HCT116 (cell line): Measurements from ENCODE around the gene JCAD. TPM values are rescaled to one million over a fixed set of nuclear protein-coding genes. Genes with fewer than 3 reads are reported as not detected.

Source experiments
- ATAC-seq: fragments of 200-7000 bp; cut with Tn5 transposase; 2 replicates; pipeline ENCODE4 v1.9.1; 2020; ENCODE audit warnings: mild to moderate bottlenecking, moderate library complexity
- BruUV-seq: library from RNA; stranded (reverse); fragments of 400-500 nt; replicated peaks from 2 replicates; lab custom pipeline; 2021; lab: Mats Ljungman, UMichigan
- CTCF ChIA-PET: fragments of 300-600 bp; sonication (Branson Sonifier 250); formaldehyde crosslinking; loops from one replicate; lab custom pipeline; 2021; ENCODE audit warnings: antibody characterized with exemption; lab: Charles Lee
- POLR2A ChIA-PET: fragments of 300-600, 350-600 bp; sonication (Branson Sonifier 250); formaldehyde crosslinking; loops from one replicate; lab custom pipeline; 2021; ENCODE audit warnings: antibody characterized with exemption; lab: Charles Lee
- RAD21 ChIA-PET, 2 experiments: fragments of 300-600 bp; sonication (Branson Sonifier 250); formaldehyde crosslinking; loops; one replicate each; lab custom pipeline; 2023; ENCODE audit warnings: low total read pairs in 2 of 2; ENCODE audit not compliant: uncharacterized antibody in 2 of 2, unreplicated experiment in 2 of 2, low non-redundant PET in 1 of 2; lab: Charles Lee
- DNase-seq: peaks from one replicate; pipeline ENCODE4 v3.0.0-alpha.2; 2010; ENCODE audit warnings: low read depth, low spot score
- H2AFZ ChIP-seq: fragments of 200-600 bp; shearing (Covaris generic), sonication (generic); 2 replicates; pipeline ENCODE4 v1.6.1; 2017; ENCODE audit warnings: low read depth, mixed run types, mixed read lengths, antibody characterized with exemption, low read length; ENCODE audit not compliant: poor library complexity, severe bottlenecking
- H3K27ac ChIP-seq: 2 replicates; pipeline ENCODE4 v1.5.1; 2012; ENCODE audit warnings: low read depth, low read length
- H3K27me3 ChIP-seq: fragments of 200-600 bp; sonication (generic); 2 replicates; pipeline ENCODE4 v1.6.1; 2016; ENCODE audit warnings: mixed run types, low read length, mixed read lengths; ENCODE audit not compliant: insufficient read depth
- H3K36me3 ChIP-seq, 2 experiments: fragments of 200-500 bp in 1 of 2; fragments of 200-600 bp in 1 of 2; sonication (Bioruptor generic) in 1 of 2; sonication (generic) in 1 of 2; 2 replicates each; pipeline versions ENCODE4 v1.5.1 to v1.6.1; 2014 to 2016; ENCODE audit warnings: low read length in 2 of 2, inconsistent platforms in 1 of 2, mixed read lengths in 1 of 2, mixed run types in 1 of 2; ENCODE audit not compliant: insufficient read depth in 2 of 2, control insufficient read depth in 1 of 2
- H3K4me1 ChIP-seq, 2 experiments: fragments of 200-600 bp in 1 of 2; sonication (generic) in 1 of 2; 2 replicates each; pipeline versions ENCODE4 v1.5.1 to v1.6.1; 2012 to 2017; ENCODE audit warnings: low read length in 2 of 2, inconsistent platforms in 1 of 2, mild to moderate bottlenecking in 1 of 2, mixed read lengths in 1 of 2, mixed run types in 1 of 2, moderate library complexity in 1 of 2; ENCODE audit not compliant: insufficient read depth in 2 of 2, control insufficient read depth in 1 of 2
- H3K4me2 ChIP-seq: fragments of 200-600 bp; sonication (generic); 2 replicates; pipeline ENCODE4 v1.6.1; 2017; ENCODE audit warnings: mixed run types, low read length, mixed read lengths
- H3K4me3 ChIP-seq, 2 experiments: fragments of 200-600 bp in 1 of 2; sonication (generic) in 1 of 2; replicated peaks in 1 of 2; 2 replicates each; pipeline ENCODE4 v1.5.1; 2011 to 2016; ENCODE audit warnings: low read length in 2 of 2, control low read depth in 1 of 2, low read depth in 1 of 2, mild to moderate bottlenecking in 1 of 2, mixed read lengths in 1 of 2, mixed run types in 1 of 2
- H3K79me2 ChIP-seq: fragments of 200-600 bp; sonication (generic); 2 replicates; pipeline ENCODE4 v1.6.1; 2017; ENCODE audit warnings: mild to moderate bottlenecking, mixed run types, low read length, moderate library complexity, mixed read lengths; ENCODE audit not compliant: insufficient read depth
- H3K9ac ChIP-seq: fragments of 200-600 bp; sonication (generic); 2 replicates; pipeline ENCODE4 v1.6.1; 2016; ENCODE audit warnings: low read length, mixed read lengths
- H3K9me2 ChIP-seq: fragments of 200-600 bp; sonication (generic), shearing (Covaris generic); 2 replicates; pipeline ENCODE4 v1.6.1; 2017; ENCODE audit warnings: mixed run types, mild to moderate bottlenecking, moderate library complexity; ENCODE audit not compliant: insufficient read depth
- H3K9me3 ChIP-seq, 2 experiments: fragments of 200-500 bp in 1 of 2; fragments of 200-600 bp in 1 of 2; sonication (Bioruptor generic) in 1 of 2; sonication (generic) in 1 of 2; 2 replicates each; pipeline ENCODE4 v1.6.1; 2014 to 2017; ENCODE audit warnings: low read length in 2 of 2, mixed read lengths in 2 of 2, inconsistent platforms in 1 of 2, low read depth in 1 of 2, mild to moderate bottlenecking in 1 of 2, mixed run types in 1 of 2, moderate library complexity in 1 of 2; ENCODE audit not compliant: control insufficient read depth in 1 of 2, insufficient read depth in 1 of 2
- H4K20me1 ChIP-seq: fragments of 200-600 bp; sonication (generic), shearing (Covaris generic); 2 replicates; pipeline ENCODE4 v1.6.1; 2017; ENCODE audit warnings: mixed run types, mild to moderate bottlenecking, moderate library complexity; ENCODE audit not compliant: insufficient read depth
- CBX3 ChIP-seq: IDR thresholded peaks from 2 replicates; pipeline ENCODE4 v1.6.1; 2012; ENCODE audit warnings: low read depth
- CEBPB ChIP-seq: IDR thresholded peaks from 2 replicates; pipeline ENCODE4 v1.6.1; 2012; ENCODE audit warnings: low read depth
- ELF1 ChIP-seq: IDR thresholded peaks from 2 replicates; pipeline ENCODE4 v1.6.1; 2012; ENCODE audit warnings: low read depth, borderline replicate concordance
- EZH2 ChIP-seq: fragments of 200-600 bp; sonication (generic); IDR thresholded peaks from 2 replicates; pipeline ENCODE4 v1.6.1; 2017; ENCODE audit warnings: antibody characterized with exemption, mixed run types
- EZH2phosphoT487 ChIP-seq: fragments of 200-600 bp; IDR thresholded peaks from 2 replicates; pipeline ENCODE4 v1.6.1; 2018; ENCODE audit warnings: antibody characterized with exemption, borderline replicate concordance
- FOSL1 ChIP-seq: IDR thresholded peaks from 2 replicates; pipeline ENCODE4 v1.6.1; 2012; ENCODE audit warnings: low read depth
- JUND ChIP-seq: IDR thresholded peaks from 2 replicates; pipeline ENCODE4 v1.6.1; 2012
- POLR2A ChIP-seq: IDR thresholded peaks from 2 replicates; pipeline ENCODE4 v1.7.0; 2011; ENCODE audit warnings: borderline replicate concordance; ENCODE audit not compliant: insufficient read depth, insufficient read length; ENCODE audit errors: extremely low read depth
- SIN3A ChIP-seq: IDR thresholded peaks from 2 replicates; pipeline ENCODE4 v1.6.1; 2012; ENCODE audit warnings: low read depth
- SP1 ChIP-seq: IDR thresholded peaks from 2 replicates; pipeline ENCODE4 v1.6.1; 2012; ENCODE audit warnings: low read depth
- SRF ChIP-seq: IDR thresholded peaks from 2 replicates; pipeline ENCODE4 v1.6.1; 2012; ENCODE audit warnings: low read depth
- ZFX ChIP-seq: fragments of 450-650 bp; IDR thresholded peaks from 2 replicates; pipeline ENCODE4 v1.6.1; 2017
- intact Hi-C: fragments of 100-400 bp; cut with micrococcal nuclease; formaldehyde crosslinking; loops from 2 replicates; pipeline ENCODE4 v1.10.0; 2022
- total RNA-seq: library from RNA; stranded (reverse); gene quantifications from one replicate; pipeline ENCODE4 v1.2.1, GENCODE V29; 2021; ENCODE audit not compliant: unreplicated experiment
- TF ChIP-seq, protein P1 (sequence below): IDR thresholded peaks from 2 replicates; pipeline ENCODE4 v1.6.1; 2012
- TF ChIP-seq, protein P2 (sequence below), 3 experiments: fragments of 200-600 bp in 1 of 3; sonication (generic) in 1 of 3; IDR thresholded peaks in 2 of 3; conservative IDR thresholded peaks in 1 of 3; 2 replicates each; pipeline ENCODE4 v1.5.1; 2012 to 2017; ENCODE audit warnings: low read depth in 2 of 3, low read length in 2 of 3, antibody characterized with exemption in 1 of 3, borderline replicate concordance in 1 of 3, control low read depth in 1 of 3, mild to moderate bottlenecking in 1 of 3, mixed read lengths in 1 of 3, mixed run types in 1 of 3, moderate library complexity in 1 of 3; ENCODE audit not compliant: insufficient read depth in 1 of 3
- TF ChIP-seq, protein P3 (sequence below): IDR thresholded peaks from 2 replicates; pipeline ENCODE4 v1.6.1; 2012; ENCODE audit warnings: low read depth

The JCAD gene
- total RNA-seq, 1 experiment from 2014 or later = 17.5 TPM

DNA sequence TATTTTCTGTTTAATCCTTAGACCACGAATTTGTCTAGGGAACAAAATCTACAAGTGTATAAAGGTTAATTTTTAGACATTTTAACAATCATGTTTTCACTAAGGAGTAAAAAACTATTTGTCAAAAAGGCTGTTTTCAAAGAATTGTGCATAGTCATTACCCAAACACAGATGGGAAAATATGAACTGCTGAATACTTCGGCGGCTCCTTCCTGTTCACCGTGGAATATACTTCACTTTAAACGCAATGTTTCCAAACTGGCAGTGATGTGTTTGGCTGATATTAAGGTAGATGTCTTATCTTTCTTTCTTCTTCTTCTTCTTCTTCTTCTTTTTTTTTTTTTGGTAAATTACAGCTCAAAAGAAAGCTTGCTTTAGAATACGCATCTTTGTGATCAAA, 41.4 kb downstream of the JCAD start:
- DNase-seq = no peak
- intact Hi-C loops = no loop called here
- H4K20me1 ChIP-seq = no peaks in the 10 kb centered on the region
- no peak for TF ChIP-seq POLR2A
- TF ChIP-seq, protein P1, sequence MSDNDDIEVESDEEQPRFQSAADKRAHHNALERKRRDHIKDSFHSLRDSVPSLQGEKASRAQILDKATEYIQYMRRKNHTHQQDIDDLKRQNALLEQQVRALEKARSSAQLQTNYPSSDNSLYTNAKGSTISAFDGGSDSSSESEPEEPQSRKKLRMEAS = no peak
- no peak for TF ChIP-seq JUND
- TF ChIP-seq ELF1 = no peak
- TF ChIP-seq, protein P2, sequence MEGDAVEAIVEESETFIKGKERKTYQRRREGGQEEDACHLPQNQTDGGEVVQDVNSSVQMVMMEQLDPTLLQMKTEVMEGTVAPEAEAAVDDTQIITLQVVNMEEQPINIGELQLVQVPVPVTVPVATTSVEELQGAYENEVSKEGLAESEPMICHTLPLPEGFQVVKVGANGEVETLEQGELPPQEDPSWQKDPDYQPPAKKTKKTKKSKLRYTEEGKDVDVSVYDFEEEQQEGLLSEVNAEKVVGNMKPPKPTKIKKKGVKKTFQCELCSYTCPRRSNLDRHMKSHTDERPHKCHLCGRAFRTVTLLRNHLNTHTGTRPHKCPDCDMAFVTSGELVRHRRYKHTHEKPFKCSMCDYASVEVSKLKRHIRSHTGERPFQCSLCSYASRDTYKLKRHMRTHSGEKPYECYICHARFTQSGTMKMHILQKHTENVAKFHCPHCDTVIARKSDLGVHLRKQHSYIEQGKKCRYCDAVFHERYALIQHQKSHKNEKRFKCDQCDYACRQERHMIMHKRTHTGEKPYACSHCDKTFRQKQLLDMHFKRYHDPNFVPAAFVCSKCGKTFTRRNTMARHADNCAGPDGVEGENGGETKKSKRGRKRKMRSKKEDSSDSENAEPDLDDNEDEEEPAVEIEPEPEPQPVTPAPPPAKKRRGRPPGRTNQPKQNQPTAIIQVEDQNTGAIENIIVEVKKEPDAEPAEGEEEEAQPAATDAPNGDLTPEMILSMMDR (IDR thresholded peaks at IDR 0.05 in 2 of 3, conservative IDR thresholded peaks at IDR 0.05 in 1 of 3; ENCODE audit: borderline replicate concordance in 1 of 3, insufficient read depth in 1 of 3, low read depth in 2 of 3, low read length in 2 of 3) = no peak
- TF ChIP-seq FOSL1 = no peak
- no peak for TF ChIP-seq SIN3A
- TF ChIP-seq, protein P3, sequence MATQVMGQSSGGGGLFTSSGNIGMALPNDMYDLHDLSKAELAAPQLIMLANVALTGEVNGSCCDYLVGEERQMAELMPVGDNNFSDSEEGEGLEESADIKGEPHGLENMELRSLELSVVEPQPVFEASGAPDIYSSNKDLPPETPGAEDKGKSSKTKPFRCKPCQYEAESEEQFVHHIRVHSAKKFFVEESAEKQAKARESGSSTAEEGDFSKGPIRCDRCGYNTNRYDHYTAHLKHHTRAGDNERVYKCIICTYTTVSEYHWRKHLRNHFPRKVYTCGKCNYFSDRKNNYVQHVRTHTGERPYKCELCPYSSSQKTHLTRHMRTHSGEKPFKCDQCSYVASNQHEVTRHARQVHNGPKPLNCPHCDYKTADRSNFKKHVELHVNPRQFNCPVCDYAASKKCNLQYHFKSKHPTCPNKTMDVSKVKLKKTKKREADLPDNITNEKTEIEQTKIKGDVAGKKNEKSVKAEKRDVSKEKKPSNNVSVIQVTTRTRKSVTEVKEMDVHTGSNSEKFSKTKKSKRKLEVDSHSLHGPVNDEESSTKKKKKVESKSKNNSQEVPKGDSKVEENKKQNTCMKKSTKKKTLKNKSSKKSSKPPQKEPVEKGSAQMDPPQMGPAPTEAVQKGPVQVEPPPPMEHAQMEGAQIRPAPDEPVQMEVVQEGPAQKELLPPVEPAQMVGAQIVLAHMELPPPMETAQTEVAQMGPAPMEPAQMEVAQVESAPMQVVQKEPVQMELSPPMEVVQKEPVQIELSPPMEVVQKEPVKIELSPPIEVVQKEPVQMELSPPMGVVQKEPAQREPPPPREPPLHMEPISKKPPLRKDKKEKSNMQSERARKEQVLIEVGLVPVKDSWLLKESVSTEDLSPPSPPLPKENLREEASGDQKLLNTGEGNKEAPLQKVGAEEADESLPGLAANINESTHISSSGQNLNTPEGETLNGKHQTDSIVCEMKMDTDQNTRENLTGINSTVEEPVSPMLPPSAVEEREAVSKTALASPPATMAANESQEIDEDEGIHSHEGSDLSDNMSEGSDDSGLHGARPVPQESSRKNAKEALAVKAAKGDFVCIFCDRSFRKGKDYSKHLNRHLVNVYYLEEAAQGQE = no peak
- TF ChIP-seq ZFX = no peak
- no peak for TF ChIP-seq SP1
- no peak for TF ChIP-seq SRF
- TF ChIP-seq CEBPB = no peak
- no peak for TF ChIP-seq EZH2phosphoT487
- TF ChIP-seq EZH2 = no peak
- TF ChIP-seq CBX3 = no peak
- TF ChIP-seq, all 23 proteins: peak for 0
- Histone ChIP-seq H3K4me1 (no peaks in the 10 kb centered on the region), H3K79me2 (no peaks in the 10 kb centered on the region), H3K27ac (no peak overlapping the region), H3K4me2 (no peak overlapping the region), H3K4me3 (no peak overlapping the region), H3K27me3 (no peaks in the 10 kb centered on the region), H2AFZ (no peak overlapping the region), H3K9me2 (no peaks in the 10 kb centered on the region), H3K36me3 (peaks cover 0 to 4% of the 10 kb centered on the region in 2 experiments; a peak in 1 of 4 replicates), H3K9me3 (no peaks in the 10 kb centered on the region), H3K9ac (no peak overlapping the region)
- ATAC-seq = no peak
- no TSS peak for BruUV-seq
- RAD21 ChIA-PET = no interaction called here
- POLR2A ChIA-PET = no interaction called here
- CTCF ChIA-PET = no interaction called here
